Activated T-cell treated with anti-CD3 and anti-CD28 coated beads, Interleukin-2, amount 50 U/mL, for 48 hours (primary cell): Measurements from ENCODE around the gene SH3GL1.

Experiments used
- DNase-seq, 2 experiments: peaks; one replicate each; pipeline ENCODE4 v3.0.0-alpha.2; 2020

SH3GL1 gene

GRCh38 chr19:4400135-4400936 lies at the start of gene SH3GL1:
SH3GL1 (minus strand) TSS chr19:4400547; CDS start chr19:4400368, 179 bp downstream.
- DNase-seq: peak; percentile 95

GRCh38 chr19:4449639-4450028 lies 49.3 kb upstream of the SH3GL1 start:
- DNase-seq: no peak

- DNase-seq: no peak
These were observed 48.8 kb upstream of the SH3GL1 start for GRCh38 chr19:4449022-4449638.

- no peak for DNase-seq
These were observed 48.0 kb upstream of the SH3GL1 start for GRCh38 chr19:4448147-4448985.

- DNase-seq: no peak
These were observed 47.2 kb upstream of the SH3GL1 start for GRCh38 chr19:4447327-4448146.

- DNase-seq: no peak
These were observed 46.4 kb upstream of the SH3GL1 start for GRCh38 chr19:4446704-4447200.

- DNase-seq: no peak
These were observed 45.8 kb upstream of the SH3GL1 start for GRCh38 chr19:4445963-4446703.

- no peak for DNase-seq
These were observed 44.7 kb upstream of the SH3GL1 start for GRCh38 chr19:4444765-4445741.

- no peak for DNase-seq
These were observed 43.8 kb upstream of the SH3GL1 start for GRCh38 chr19:4443966-4444764.

GRCh38 chr19:4443188-4443587 lies 42.8 kb upstream of the SH3GL1 start:
- DNase-seq: no peak

- DNase-seq: no peak
These were observed 42.4 kb upstream of the SH3GL1 start for GRCh38 chr19:4442819-4443146.

- no peak for DNase-seq
These were observed 41.9 kb upstream of the SH3GL1 start for GRCh38 chr19:4441994-4442818.

- no peak for DNase-seq
These were observed 38.9 kb upstream of the SH3GL1 start for GRCh38 chr19:4439243-4439642.

GRCh38 chr19:4437103-4437502 lies 36.8 kb upstream of the SH3GL1 start:
- no peak for DNase-seq

GRCh38 chr19:4436231-4436630 lies 35.9 kb upstream of the SH3GL1 start:
- no peak for DNase-seq

GRCh38 chr19:4434391-4434790 lies 34.0 kb upstream of the SH3GL1 start:
- DNase-seq: no peak

- DNase-seq: no peak
These were observed 32.7 kb upstream of the SH3GL1 start for GRCh38 chr19:4432918-4433506.
